ENCODE results near the gene IFNGR1.
A peak's percentile ranks its signal among the peaks of the same experiment; 100 is the strongest.
"Not testable (repeated sequence)": the region's sequence is repeated elsewhere in the genome, so short reads cannot be mapped to it uniquely, and the experiment has no call there.

The IFNGR1 gene

DNA sequence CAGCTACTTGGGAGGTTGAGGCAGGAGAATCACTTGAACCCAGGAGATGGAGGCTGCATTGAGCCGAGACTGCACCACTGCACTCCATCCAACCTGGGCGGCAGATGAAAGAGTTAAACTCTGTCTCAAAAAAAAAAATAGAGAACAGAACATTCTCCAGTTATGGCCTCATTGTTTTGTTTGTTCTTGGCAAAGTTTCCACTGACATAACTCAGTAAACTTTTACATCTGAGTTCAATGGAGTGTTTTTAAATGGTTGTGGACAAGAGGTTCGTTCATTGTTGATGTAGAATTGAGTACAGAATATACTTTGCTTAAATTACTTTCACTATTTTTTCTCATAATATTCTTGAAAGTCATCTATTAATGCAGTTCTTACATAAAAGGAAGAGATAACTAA, 42.2 kb upstream of the IFNGR1 start:
- Histone ChIP-seq H3K4me3 (no peak overlapping the region), H3K27ac (peak overlapping the region in 1 of 2 donors; percentile 42)
- no peak for TF ChIP-seq CTCF (IDR thresholded peaks at IDR 0.05)
- DNase-seq (ENCODE audit: low spot score): no peak

DNA sequence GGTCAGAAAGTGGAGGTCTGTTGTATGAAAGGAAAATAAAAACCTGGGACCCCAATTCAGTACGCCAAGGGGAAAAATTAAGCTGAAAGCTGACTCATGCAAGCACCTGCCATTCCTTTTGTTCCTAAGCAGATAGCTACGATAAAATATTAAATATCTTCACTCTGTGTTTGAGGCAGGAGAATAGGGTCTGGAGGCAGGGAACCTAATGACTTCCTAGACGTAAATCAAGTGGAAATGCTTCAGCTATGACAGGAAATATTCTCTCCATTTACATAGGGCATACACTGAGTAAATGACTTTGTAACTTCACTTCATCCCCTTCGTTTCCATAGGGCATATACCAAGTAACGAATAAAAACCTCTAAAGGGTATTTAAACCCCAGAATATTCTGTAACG, 41.0 kb upstream of the IFNGR1 start:
- Histone ChIP-seq H3K27ac (no peak overlapping the region), H3K4me3 (no peak overlapping the region)
- DNase-seq (ENCODE audit: low spot score): no peak
- TF ChIP-seq CTCF (IDR thresholded peaks at IDR 0.05): no peak

- H3K4me3 ChIP-seq: no peak overlapping the region
- no peak for TF ChIP-seq CTCF (IDR thresholded peaks at IDR 0.05)
- H3K27ac ChIP-seq: no peak overlapping the region
- no peak for DNase-seq (ENCODE audit: low spot score)
Observed at GRCh38 chr6:137259349-137259748, 40.2 kb upstream of the IFNGR1 start.

DNA sequence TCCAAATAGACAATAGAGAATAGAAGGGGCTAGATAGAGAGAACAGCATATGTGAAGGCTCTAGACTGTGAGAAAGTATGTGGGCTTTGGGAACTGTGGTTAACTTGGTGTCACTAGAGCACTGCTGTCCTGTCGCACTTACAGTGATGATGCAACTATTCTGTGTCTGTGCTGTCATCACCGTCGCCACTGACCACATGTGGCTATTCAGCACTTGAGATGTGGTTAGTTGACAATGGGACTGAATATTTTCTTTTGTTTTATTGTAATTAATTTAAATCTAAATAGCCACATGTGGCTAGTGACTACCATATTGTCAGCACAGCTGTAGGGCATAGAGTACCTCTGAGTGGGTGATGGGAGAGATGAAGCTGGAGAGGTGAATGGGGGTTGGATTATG, 39.0 kb upstream of the IFNGR1 start:
- Histone ChIP-seq H3K27ac (no peak overlapping the region), H3K4me3 (no peak overlapping the region)
- DNase-seq (ENCODE audit: low spot score): no peak
- no peak for TF ChIP-seq CTCF (IDR thresholded peaks at IDR 0.05)

- TF ChIP-seq CTCF (IDR thresholded peaks at IDR 0.05): no peak
- Histone ChIP-seq H3K4me3 (no peak overlapping the region), H3K27ac (no peak overlapping the region)
- no peak for DNase-seq (ENCODE audit: low spot score)
Observed at GRCh38 chr6:137256350-137257103, 37.3 kb upstream of the IFNGR1 start.

GRCh38 chr6:137254966-137255365, 35.8 kb upstream of the IFNGR1 start:
- Histone ChIP-seq H3K27ac (no peak overlapping the region), H3K4me3 (no peak overlapping the region)
- DNase-seq (ENCODE audit: low spot score): no peak
- no peak for TF ChIP-seq CTCF (IDR thresholded peaks at IDR 0.05)

DNA sequence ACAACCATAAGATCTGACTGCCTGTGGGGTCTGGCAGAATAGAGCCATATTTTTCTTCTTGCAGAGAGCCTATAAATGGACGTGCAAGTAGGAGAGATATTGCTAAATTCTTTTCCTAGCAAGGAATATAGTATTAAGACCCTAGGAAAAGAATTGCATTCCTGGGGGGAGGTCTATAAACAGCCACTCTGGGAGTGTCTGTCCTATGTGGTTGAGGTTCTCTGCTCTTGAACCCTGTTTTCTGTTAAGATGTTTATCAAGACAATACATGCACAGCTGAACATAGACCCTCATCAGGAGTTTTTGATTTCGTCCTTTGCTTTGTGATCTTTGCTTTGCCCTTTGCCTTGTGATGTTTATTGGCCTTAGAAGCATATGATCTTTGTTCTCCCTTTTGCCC, 35.2 kb upstream of the IFNGR1 start:
- not testable (repeated sequence) for H3K4me3 ChIP-seq; H3K27ac ChIP-seq; DNase-seq (ENCODE audit: low spot score)
